ENCODE results near the gene MAN2B2.
"Not testable (repeated sequence)": the region's sequence is repeated elsewhere in the genome, so short reads cannot be mapped to it uniquely, and the experiment has no call there.

The MAN2B2 gene

DNA sequence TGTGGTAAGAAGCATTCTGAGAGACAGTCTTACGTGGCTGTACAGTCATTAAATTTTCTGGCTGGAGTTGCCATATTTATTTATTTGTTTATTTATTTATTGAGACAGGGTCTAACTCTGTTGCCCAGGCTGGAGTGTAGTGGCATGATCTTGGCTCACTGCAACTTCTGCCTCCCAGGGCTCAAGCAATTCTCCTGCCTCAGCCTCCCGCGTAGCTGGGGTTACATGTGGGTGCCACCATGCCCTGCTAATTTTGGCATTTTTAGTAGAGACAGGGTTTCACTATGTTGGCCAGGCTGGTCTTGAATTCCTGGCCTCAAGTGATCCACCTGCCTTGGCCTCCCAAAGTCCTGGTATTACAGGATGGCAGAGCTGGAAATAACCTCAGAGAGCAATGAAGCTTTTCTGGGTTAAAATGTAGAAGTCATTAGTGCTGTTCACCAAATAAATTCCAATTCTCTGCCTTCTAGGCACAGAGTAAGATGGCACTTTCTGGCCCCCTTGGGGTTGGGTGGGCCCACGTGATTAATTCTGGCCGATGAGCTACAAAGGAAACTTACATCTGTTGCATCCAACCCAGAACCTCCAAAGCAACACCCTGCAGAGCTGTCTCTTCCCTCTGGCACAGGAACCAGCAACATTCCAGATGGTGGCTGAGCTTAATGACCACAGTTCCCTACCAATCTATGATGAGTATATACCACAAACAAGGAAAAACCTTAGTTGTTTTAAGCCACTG is 70.0 kb downstream of the MAN2B2 start:
- no peak for DNase-seq

GRCh38 chr4:6647169-6647568 is 72.2 kb downstream of the MAN2B2 start:
- DNase-seq = no peak

GRCh38 chr4:6647582-6648230 is 72.7 kb downstream of the MAN2B2 start:
- DNase-seq = no peak

GRCh38 chr4:6649216-6649615 is 74.2 kb downstream of the MAN2B2 start:
- no peak for DNase-seq

- DNase-seq = not testable (repeated sequence)
Observed at GRCh38 chr4:6654211-6654610, 79.2 kb downstream of the MAN2B2 start.

GRCh38 chr4:6655291-6655690 is 80.3 kb downstream of the MAN2B2 start:
- not testable (repeated sequence) for DNase-seq

- DNase-seq = no peak
Observed at GRCh38 chr4:6655924-6656323, 80.9 kb downstream of the MAN2B2 start.

DNA sequence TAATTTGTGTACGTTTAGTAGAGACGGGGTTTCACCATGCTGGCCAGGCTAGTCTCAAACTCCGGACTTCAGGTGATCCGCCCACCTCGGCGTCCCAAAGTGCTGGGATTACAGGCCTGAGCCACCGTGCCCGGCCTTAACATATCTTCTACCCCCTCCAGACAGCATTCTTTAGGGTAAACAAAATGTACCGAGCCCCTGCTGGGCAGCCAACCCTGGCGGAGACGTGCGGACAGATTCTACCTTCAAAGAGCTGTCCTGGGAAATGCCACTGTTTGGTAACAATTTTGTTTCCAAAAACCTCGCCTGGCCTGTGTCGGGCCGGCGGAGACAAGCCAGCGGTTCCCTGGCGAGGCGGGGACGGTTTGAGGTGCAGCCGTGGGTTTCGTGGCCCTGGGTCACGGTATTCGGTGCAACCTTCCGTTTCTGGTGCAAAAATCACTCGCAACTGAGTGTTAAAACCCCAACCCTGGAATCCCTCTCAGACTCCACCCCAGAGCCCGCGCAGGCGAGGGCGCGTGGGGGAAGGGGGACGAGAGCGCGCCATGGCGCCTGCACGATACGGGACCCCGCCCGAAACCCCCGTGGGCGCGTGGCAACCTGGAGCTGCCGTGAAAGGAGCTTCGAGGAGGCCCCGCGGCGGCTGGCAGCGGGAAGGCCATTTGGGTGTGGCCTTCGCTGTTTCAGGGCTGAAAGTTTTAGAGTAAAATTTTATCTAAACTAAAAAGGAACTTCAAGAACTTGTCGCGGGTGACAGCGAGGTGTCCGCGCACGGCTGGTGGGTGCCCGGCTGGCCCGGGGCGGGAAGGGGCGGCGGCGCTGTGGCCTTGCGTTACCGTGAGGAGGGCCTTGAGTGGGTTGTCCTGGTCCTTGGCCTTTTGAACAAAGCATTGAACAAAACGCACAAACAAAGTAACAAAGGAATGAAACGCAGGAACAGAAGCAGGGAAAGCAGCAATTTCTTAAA is 82.5 kb downstream of the MAN2B2 start:
- DNase-seq = no peak

GRCh38 chr4:6658209-6658595 is 83.2 kb downstream of the MAN2B2 start:
- DNase-seq = no peak

- DNase-seq = peak; percentile 30
Observed at GRCh38 chr4:6658597-6659075, 83.6 kb downstream of the MAN2B2 start.

GRCh38 chr4:6659897-6660296 is 84.9 kb downstream of the MAN2B2 start:
- DNase-seq = no peak

GRCh38 chr4:6660430-6660829 is 85.4 kb downstream of the MAN2B2 start:
- DNase-seq = no peak

DNA sequence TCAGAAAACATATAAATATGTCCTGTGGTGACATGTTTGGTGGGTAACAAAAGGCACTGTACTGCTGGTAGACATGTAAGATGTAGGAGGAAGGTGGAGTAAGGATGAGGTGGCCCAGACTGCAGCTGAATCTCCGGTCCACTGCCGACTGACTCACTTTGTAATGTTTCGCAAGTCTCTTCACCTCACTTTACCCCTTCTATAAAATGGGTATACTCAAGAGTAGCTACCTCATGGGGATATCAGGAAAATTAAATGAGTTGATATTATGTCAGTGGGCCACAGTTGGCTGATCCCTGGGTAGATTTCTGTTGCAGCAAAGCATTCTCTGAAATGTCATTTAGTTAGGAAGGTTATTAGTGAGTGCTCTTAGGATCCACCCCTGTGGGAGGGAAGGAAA is 87.6 kb downstream of the MAN2B2 start:
- DNase-seq = no peak

DNA sequence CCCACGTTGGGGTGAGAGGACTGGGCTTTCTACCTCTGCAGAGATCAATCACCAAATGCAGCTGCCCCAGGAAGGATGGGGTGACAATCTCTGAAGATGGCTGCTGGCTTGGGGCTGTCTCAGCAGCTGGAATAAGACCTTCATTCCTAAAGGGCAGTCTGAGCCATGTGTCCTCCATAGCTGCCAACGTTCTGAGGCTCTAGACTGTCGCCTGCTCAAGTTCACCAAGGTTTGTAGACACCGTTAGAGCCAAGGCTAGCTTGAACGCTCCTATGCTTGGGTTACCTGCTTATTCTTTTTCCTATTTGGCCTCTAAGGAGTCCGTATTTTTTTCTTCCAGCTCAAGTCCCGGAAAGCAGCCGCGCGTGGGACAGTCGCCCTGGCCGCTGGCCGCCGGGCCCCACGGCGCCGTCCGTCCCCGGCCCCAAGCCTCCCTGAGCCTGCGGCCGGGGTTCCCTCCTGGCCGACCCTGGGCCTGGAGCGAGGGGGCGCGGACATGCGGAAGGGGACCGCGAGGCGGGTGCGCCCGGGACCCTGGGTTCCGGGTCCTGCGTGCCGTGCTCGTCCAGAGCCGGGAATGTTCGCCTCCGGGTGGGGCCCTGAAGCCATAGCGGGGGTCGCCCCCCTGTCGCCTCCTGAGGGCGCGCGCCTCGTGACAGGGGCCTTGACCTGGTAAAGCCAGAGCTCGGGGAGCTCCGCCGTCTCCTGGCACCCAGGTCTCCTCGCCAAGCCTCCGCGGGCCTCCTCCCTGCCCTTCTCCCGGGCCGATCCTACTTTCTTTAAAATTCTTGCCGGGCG is 88.8 kb downstream of the MAN2B2 start:
- no peak for DNase-seq

GRCh38 chr4:6665320-6665654 is 90.3 kb downstream of the MAN2B2 start:
- DNase-seq = no peak

DNA sequence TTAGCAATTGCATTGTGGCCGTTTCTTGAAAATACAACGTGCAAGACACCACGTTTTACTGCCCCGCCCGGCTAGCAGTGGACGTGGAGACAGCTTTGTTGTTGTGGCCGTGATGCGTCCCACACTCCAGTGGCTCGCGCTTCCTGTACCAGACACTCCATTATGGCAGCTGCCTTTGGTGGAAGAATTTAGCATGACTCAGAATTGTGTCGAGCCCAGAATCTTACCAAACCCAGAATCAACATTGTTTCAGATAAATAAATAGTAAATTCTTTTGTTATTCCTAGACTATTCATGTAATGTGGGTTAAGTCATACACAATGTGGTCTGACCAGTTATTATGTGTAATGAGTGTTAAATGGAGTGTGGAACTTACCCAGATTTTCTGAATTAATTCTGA is 93.4 kb downstream of the MAN2B2 start:
- peak; percentile 23 for DNase-seq

DNA sequence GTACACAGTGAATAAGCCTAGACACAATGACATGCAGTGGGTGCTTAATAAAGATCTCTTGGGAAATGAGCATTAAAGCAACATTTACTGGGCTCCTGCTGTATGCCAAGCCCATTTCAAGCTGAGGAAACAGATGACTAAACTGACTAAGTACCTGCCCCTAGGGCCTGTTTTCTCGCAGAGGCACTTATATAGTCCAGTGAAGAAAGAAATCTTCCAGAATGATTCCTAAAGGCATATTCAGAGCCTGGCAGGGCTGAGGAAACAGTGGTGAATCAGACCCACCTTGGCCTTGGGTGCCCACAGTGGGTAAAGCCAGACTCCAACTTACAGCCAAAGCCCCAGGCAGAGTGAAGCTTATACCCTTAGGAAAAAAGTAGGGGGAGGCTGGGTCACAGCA is 96.7 kb downstream of the MAN2B2 start:
- no peak for DNase-seq

DNA sequence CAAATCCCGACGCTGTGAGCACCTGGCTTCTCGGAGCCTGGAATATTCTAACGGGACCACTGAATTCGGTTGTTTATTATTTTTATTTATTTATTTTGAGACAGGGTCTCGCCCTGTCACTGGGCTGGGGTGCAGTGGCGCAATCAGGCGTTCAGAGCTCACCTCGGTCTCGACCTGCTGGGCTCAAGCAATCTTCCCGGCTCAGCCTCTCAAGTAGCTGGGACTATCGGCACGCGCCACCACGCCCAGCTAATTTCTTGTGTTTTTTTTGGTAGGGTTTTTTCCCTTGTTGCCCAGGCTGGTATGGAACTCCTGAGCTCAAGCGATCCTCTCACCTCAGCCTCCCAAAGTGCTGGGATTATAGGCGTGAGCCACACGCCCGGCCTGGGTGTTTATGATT is 97.1 kb downstream of the MAN2B2 start:
- DNase-seq = no peak

- not testable (repeated sequence) for DNase-seq
Observed at GRCh38 chr4:6672541-6673190, 97.7 kb downstream of the MAN2B2 start.
